PC-9 (cell line): Measurements from ENCODE around the gene KLRD1. TPM values are rescaled to one million over a fixed set of nuclear protein-coding genes. Genes with fewer than 3 reads are reported as not detected.
"Not testable (repeated sequence)": the region's sequence is repeated elsewhere in the genome, so short reads cannot be mapped to it uniquely, and the experiment has no call there.

Experiments used
- BruUV-seq: library from RNA; stranded (reverse); fragments of 400-500 nt; replicated peaks from 2 replicates; lab custom pipeline; 2021; lab: Mats Ljungman, UMichigan
- CTCF ChIA-PET: fragments of 300-600 bp; sonication (Branson Sonifier 250); formaldehyde crosslinking; loops from one replicate; lab custom pipeline; 2022; ENCODE audit warnings: antibody characterized with exemption; lab: Charles Lee
- POLR2A ChIA-PET: fragments of 300-600 bp; sonication (Branson Sonifier 250); formaldehyde crosslinking; loops from one replicate; lab custom pipeline; 2022; ENCODE audit warnings: antibody characterized with exemption; ENCODE audit not compliant: unreplicated experiment; lab: Charles Lee
- DNase-seq, 2 experiments: peaks; one replicate each; pipeline versions ENCODE4 v3.0.0 to v3.0.0-alpha.2; 2015 to 2022; ENCODE audit warnings: mixed read lengths in 1 of 2
- H2AFZ ChIP-seq: fragments of 200-600 bp; sonication (generic); 2 replicates; pipeline ENCODE4 v1.8.1; 2017; ENCODE audit warnings: antibody characterized with exemption
- H3F3A ChIP-seq: fragments of 200-600 bp; sonication (generic); 2 replicates; pipeline ENCODE4 v1.8.1; 2017; ENCODE audit warnings: antibody characterized with exemption, mild to moderate bottlenecking, low read depth; ENCODE audit not compliant: insufficient read depth
- H3K27ac ChIP-seq: fragments of 200-600 bp; sonication (generic); 2 replicates; pipeline ENCODE4 v1.6.1; 2016; ENCODE audit warnings: mixed run types
- H3K27me3 ChIP-seq: fragments of 200-600 bp; sonication (generic); 2 replicates; pipeline ENCODE4 v1.6.1; 2016; ENCODE audit warnings: low read depth, mixed run types; ENCODE audit not compliant: insufficient read depth
- H3K36me3 ChIP-seq: fragments of 200-600 bp; sonication (generic); 2 replicates; pipeline ENCODE4 v1.6.1; 2016; ENCODE audit warnings: low read depth, mixed run types
- H3K4me1 ChIP-seq: fragments of 200-600 bp; sonication (generic); replicated peaks from 2 replicates; pipeline ENCODE4 v1.6.1; 2016; ENCODE audit warnings: mixed run types; ENCODE audit not compliant: insufficient read depth
- H3K4me2 ChIP-seq: fragments of 200-600 bp; sonication (generic); 2 replicates; pipeline ENCODE4 v1.6.1; 2017; ENCODE audit warnings: mixed run types
- H3K4me3 ChIP-seq: fragments of 200-600 bp; sonication (generic); 2 replicates; pipeline ENCODE4 v1.6.1; 2016; ENCODE audit warnings: mixed run types
- H3K79me2 ChIP-seq: fragments of 200-600 bp; sonication (generic); 2 replicates; pipeline ENCODE4 v1.6.1; 2017; ENCODE audit warnings: low read depth, mixed run types
- H3K9me2 ChIP-seq: fragments of 200-600 bp; sonication (generic); 2 replicates; pipeline ENCODE4 v1.8.1; 2017; ENCODE audit warnings: mild to moderate bottlenecking; ENCODE audit not compliant: insufficient read depth
- H3K9me3 ChIP-seq: fragments of 200-600 bp; sonication (generic); 2 replicates; pipeline ENCODE4 v1.8.1; 2016; ENCODE audit warnings: low read depth; ENCODE audit not compliant: insufficient read depth
- H4K20me1 ChIP-seq: fragments of 200-600 bp; sonication (generic); 2 replicates; pipeline ENCODE4 v1.8.1; 2017; ENCODE audit not compliant: insufficient read depth
- CTCF ChIP-seq: fragments of 200-600 bp; sonication (generic); conservative IDR thresholded peaks from 2 replicates; pipeline ENCODE4 v1.6.1; 2017; ENCODE audit warnings: mixed run types, antibody characterized with exemption, mild to moderate bottlenecking, moderate library complexity
- EZH2 ChIP-seq: fragments of 200-600 bp; sonication (generic); IDR thresholded peaks from 2 replicates; pipeline ENCODE4 v1.8.0; 2017; ENCODE audit warnings: antibody characterized with exemption, low read depth
- intact Hi-C: fragments of 100-400 bp; cut with micrococcal nuclease; formaldehyde crosslinking; loops from one replicate; pipeline ENCODE4 v1.10.0; 2022; ENCODE audit not compliant: unreplicated experiment
- total RNA-seq: library from RNA; stranded (reverse); gene quantifications from 2 replicates; pipeline ENCODE4 v1.2.3, GENCODE V29; 2021

KLRD1 gene
- total RNA-seq, 1 experiment from 2014 or later, result 0.68 TPM

DNA sequence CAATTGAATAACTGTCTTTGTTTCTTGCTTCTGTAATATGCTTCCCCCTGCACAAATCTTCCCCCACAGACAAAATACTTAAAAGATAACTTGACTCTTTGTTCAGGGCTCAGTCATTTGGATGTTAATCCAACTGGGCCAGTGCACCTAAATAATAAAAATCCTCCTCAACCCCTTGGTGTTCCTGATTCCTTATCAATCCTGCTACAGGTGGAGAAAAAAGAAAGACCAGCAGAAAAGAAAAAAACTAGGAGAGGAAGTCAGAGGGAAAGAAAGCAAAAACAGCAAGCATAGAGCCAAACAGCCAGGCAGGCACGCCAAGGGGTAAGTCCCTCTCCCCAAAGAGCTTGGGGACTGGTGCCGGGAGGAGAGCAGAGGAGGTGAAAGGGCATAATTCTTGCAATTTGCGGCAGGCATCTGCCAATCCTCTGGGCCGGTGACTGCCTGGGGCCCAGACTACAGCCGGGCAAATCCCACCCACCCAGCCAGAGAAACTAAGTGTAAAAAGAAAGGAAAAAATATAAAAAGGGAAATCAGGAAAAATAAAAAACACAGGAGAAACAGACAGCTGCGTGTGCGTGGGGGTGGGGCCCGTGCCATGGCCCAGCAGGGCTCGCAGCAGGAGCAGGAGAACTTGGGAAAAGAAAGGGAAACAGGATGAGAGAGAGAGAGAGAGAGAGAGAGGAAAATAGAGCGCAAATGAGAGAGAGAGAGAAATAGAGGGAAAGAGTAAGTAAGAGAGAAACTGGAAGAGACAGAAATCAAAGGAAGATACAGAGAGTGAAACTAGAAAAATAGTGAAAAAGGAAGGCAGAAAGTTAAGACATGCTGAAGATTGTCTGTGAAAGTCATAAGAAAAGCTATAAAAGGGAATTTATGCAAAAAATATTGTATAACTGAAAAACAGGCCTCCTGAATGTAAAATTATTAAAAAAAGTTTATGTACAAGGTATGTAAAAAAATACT lies 60.8 kb downstream of the KLRD1 start:
- H3K4me2 ChIP-seq, result no peak overlapping the region
- TF ChIP-seq CTCF (no peak), EZH2 (no peak)
- H3K4me3 ChIP-seq, result no peak overlapping the region
- H3K9me2 ChIP-seq, result no peaks in the 10 kb centered on the region
- H3K27me3 ChIP-seq, result no peaks in the 10 kb centered on the region
- no peaks in the 10 kb centered on the region for H3K79me2 ChIP-seq
- peaks cover 17% of the 10 kb centered on the region for H3K4me1 ChIP-seq
- no peaks in the 10 kb centered on the region; the same call in 1 of the 2 replicates for H3F3A ChIP-seq
- POLR2A ChIA-PET, result no interaction called here
- intact Hi-C loops, result loop anchor here (5.0 to 10.0 kb wide), 2 partner anchors 36 to 386 kb away; no protein-coding TSS in a partner anchor
- H2AFZ ChIP-seq, result no peak overlapping the region
- no peak for DNase-seq
- H3K27ac ChIP-seq, result no peak overlapping the region
- H4K20me1 ChIP-seq, result no peaks in the 10 kb centered on the region
- H3K9me3 ChIP-seq, result no peaks in the 10 kb centered on the region
- no TSS peak for BruUV-seq
- CTCF ChIA-PET, result no interaction called here
- H3K36me3 ChIP-seq, result no peaks in the 10 kb centered on the region

GRCh38 chr12:10369557-10370415 lies 62.1 kb downstream of the KLRD1 start:
- no TSS peak for BruUV-seq
- no peak overlapping the region for H3K27ac ChIP-seq
- no peaks in the 10 kb centered on the region for H3K9me3 ChIP-seq
- H3K27me3 ChIP-seq, result no peaks in the 10 kb centered on the region
- H3F3A ChIP-seq, result no peaks in the 10 kb centered on the region; the same call in 1 of the 2 replicates
- no peak for DNase-seq
- H3K9me2 ChIP-seq, result no peaks in the 10 kb centered on the region
- POLR2A ChIA-PET, result no interaction called here
- TF ChIP-seq CTCF (no peak), EZH2 (no peak)
- H3K36me3 ChIP-seq, result no peaks in the 10 kb centered on the region
- intact Hi-C loops, result loop anchor here (5.0 to 10.0 kb wide), 2 partner anchors 37 to 385 kb away; no protein-coding TSS in a partner anchor
- no peak overlapping the region for H3K4me3 ChIP-seq
- H3K79me2 ChIP-seq, result no peaks in the 10 kb centered on the region
- H3K4me1 ChIP-seq, result peaks cover 11% of the 10 kb centered on the region
- H3K4me2 ChIP-seq, result no peak overlapping the region
- H4K20me1 ChIP-seq, result no peaks in the 10 kb centered on the region
- CTCF ChIA-PET, result no interaction called here
- H2AFZ ChIP-seq, result no peak overlapping the region

- H3K27ac ChIP-seq, H4K20me1 ChIP-seq, H3K9me3 ChIP-seq, intact Hi-C loops, POLR2A ChIA-PET, H3F3A ChIP-seq, DNase-seq, H3K4me3 ChIP-seq, H3K4me2 ChIP-seq, H3K27me3 ChIP-seq, CTCF ChIA-PET, BruUV-seq, H3K36me3 ChIP-seq, H3K79me2 ChIP-seq, H2AFZ ChIP-seq, H3K4me1 ChIP-seq, H3K9me2 ChIP-seq: not testable (repeated sequence)
These were observed 64.3 kb downstream of the KLRD1 start for GRCh38 chr12:10371893-10372535.
